Measurements from ENCODE around the gene PLCB3.

- TF ChIP-seq CTCF (conservative IDR thresholded peaks at IDR 0.05; ENCODE audit: low read depth, low read length), result no peak
- TF ChIP-seq EZH2 (IDR thresholded peaks at IDR 0.05; ENCODE audit: borderline replicate concordance, low read depth, low read length, poor library complexity, severe bottlenecking), result no peak
Measured at GRCh38 chr11:64284048-64284961, 33.0 kb downstream of the PLCB3 start, which contains the start of gene BAD.
